Endometrial microvascular endothelial cells (primary cell): ENCODE data around the gene DNAJC18. TPM values are rescaled to one million over a fixed set of nuclear protein-coding genes. Genes with fewer than 3 reads are reported as not detected.

Source experiments
- total RNA-seq: library from RNA; depleted of rRNA; stranded (reverse); fragments of >200 nt; gene quantifications from one replicate; pipeline ENCODE4 v1.2.3, GENCODE V29; 2015; ENCODE audit errors: inconsistent ontology term

DNAJC18 gene
- total RNA-seq, 1 donor from 2014 or later, result 10.1 TPM

Other genes with a start within 250 kb of the DNAJC18 start
- gene SIL1, start 241.2 kb downstream of the DNAJC18 start, total RNA-seq, result 42.6 TPM
- gene MATR3, start 145.8 kb downstream of the DNAJC18 start, total RNA-seq, result 179 TPM
- gene PAIP2, start 97.7 kb downstream of the DNAJC18 start, total RNA-seq, result 61.8 TPM
- not detected for gene SLC23A1, start 56.2 kb downstream of the DNAJC18 start, total RNA-seq
- gene MZB1, start 49.6 kb downstream of the DNAJC18 start, total RNA-seq, result not detected
- gene PROB1, start 44.4 kb downstream of the DNAJC18 start, total RNA-seq, result 1.8 TPM
- 10.4 TPM for gene SPATA24, start 35.4 kb downstream of the DNAJC18 start, total RNA-seq
- 417 TPM for gene ECSCR, start 23.2 kb upstream of the DNAJC18 start, total RNA-seq
- gene SMIM33, start 31.5 kb upstream of the DNAJC18 start, total RNA-seq, result not detected
- gene STING1, start 43.2 kb upstream of the DNAJC18 start, total RNA-seq, result 37.6 TPM
- 105 TPM for gene UBE2D2, start 121.8 kb upstream of the DNAJC18 start, total RNA-seq
- 1.5 TPM for gene CXXC5, start 208.8 kb upstream of the DNAJC18 start, total RNA-seq